SU-DHL-6 (cell line): ENCODE measurements around the gene DPCD.

Experiments
- H2AFZ ChIP-seq: fragments of 200-600 bp; sonication (generic); 2 replicates; pipeline ENCODE4 v1.6.1; 2014; ENCODE audit warnings: low read depth, mild to moderate bottlenecking, moderate library complexity, mixed read lengths, antibody characterized with exemption, low read length; ENCODE audit not compliant: severe bottlenecking
- H3F3A ChIP-seq: fragments of 200-600 bp; shearing (Covaris generic); 2 replicates; pipeline ENCODE4 v1.6.0; 2016; ENCODE audit warnings: antibody characterized with exemption, mild to moderate bottlenecking; ENCODE audit not compliant: insufficient read depth
- H3K27ac ChIP-seq: fragments of 200-600 bp; sonication (generic); 2 replicates; pipeline ENCODE4 v1.5.1; 2016; ENCODE audit warnings: low read depth, mild to moderate bottlenecking, low read length, moderate library complexity, mixed read lengths
- H3K27me3 ChIP-seq: fragments of 200-600 bp; sonication (generic), shearing (Covaris generic); 2 replicates; pipeline ENCODE4 v1.6.0; 2014; ENCODE audit warnings: mild to moderate bottlenecking, low read length
- H3K36me3 ChIP-seq: fragments of 200-600 bp; sonication (generic); 2 replicates; pipeline ENCODE4 v1.6.1; 2014; ENCODE audit warnings: mild to moderate bottlenecking, low read length, mixed read lengths
- H3K4me2 ChIP-seq: fragments of 300-600, 200-600 bp; shearing (Covaris generic), sonication (generic); 2 replicates; pipeline ENCODE4 v1.6.0; 2014; ENCODE audit warnings: low read length, low read depth, mild to moderate bottlenecking; ENCODE audit not compliant: poor library complexity, severe bottlenecking
- H3K4me3 ChIP-seq: fragments of 200-600 bp; sonication (generic); 2 replicates; pipeline ENCODE4 v1.5.1; 2014; ENCODE audit warnings: antibody characterized with exemption, low read length, mild to moderate bottlenecking, mixed read lengths; ENCODE audit not compliant: insufficient read depth, poor library complexity, severe bottlenecking
- H3K79me2 ChIP-seq: fragments of 200-600 bp; sonication (generic); 2 replicates; pipeline ENCODE4 v1.6.1; 2014; ENCODE audit warnings: mild to moderate bottlenecking, low read length, moderate library complexity; ENCODE audit not compliant: insufficient read depth
- H3K9ac ChIP-seq: fragments of 200-600 bp; sonication (generic); 2 replicates; pipeline ENCODE4 v1.7.0; 2014; ENCODE audit warnings: mild to moderate bottlenecking, low read length
- H3K9me2 ChIP-seq: fragments of 200-600 bp; sonication (generic); replicated peaks from 2 replicates; pipeline ENCODE4 v1.6.1; 2014; ENCODE audit warnings: low read length; ENCODE audit not compliant: insufficient read depth
- H3K9me3 ChIP-seq: fragments of 200-600 bp; sonication (generic); 2 replicates; pipeline ENCODE4 v1.6.1; 2014; ENCODE audit warnings: low read length, mixed read lengths; ENCODE audit not compliant: insufficient read depth
- H4K20me1 ChIP-seq: fragments of 200-600 bp; sonication (generic); 2 replicates; pipeline ENCODE4 v1.6.1; 2014; ENCODE audit warnings: low read depth, mild to moderate bottlenecking, antibody characterized with exemption, low read length, moderate library complexity, mixed read lengths
- CTCF ChIP-seq: fragments of 200-600 bp; sonication (generic); IDR thresholded peaks from one replicate; pipeline ENCODE4 v1.5.1; 2017; ENCODE audit warnings: antibody characterized with exemption, mild to moderate bottlenecking, low read length, moderate library complexity; ENCODE audit not compliant: insufficient read depth, poor library complexity, severe bottlenecking
- EZH2phosphoT487 ChIP-seq: fragments of 200-600 bp; sonication (generic), shearing (Covaris generic); conservative IDR thresholded peaks from 2 replicates; pipeline ENCODE4 v1.6.1; 2018; ENCODE audit warnings: mild to moderate bottlenecking, antibody characterized with exemption, low read length, moderate library complexity, mixed read lengths

Gene DPCD

GRCh38 chr10:101601541-101601940, 13.4 kb downstream of the DPCD start:
- Histone ChIP-seq H3K36me3 (no peaks in the 10 kb centered on the region), H3K27ac (no peak overlapping the region), H3K4me3 (no peak overlapping the region), H3K9ac (no peak overlapping the region), H3K9me2 (no peaks in the 10 kb centered on the region), H3K27me3 (no peaks in the 10 kb centered on the region), H4K20me1 (no peaks in the 10 kb centered on the region), H2AFZ (no peak overlapping the region), H3K79me2 (no peaks in the 10 kb centered on the region), H3K9me3 (no peaks in the 10 kb centered on the region), H3K4me2 (no peak overlapping the region), H3F3A (no peaks in the 10 kb centered on the region)
- no peak for TF ChIP-seq EZH2phosphoT487
- TF ChIP-seq CTCF: no peak

- Histone ChIP-seq H3K79me2 (no peaks in the 10 kb centered on the region), H3K27ac (no peak overlapping the region), H3K9me2 (no peaks in the 10 kb centered on the region), H3K27me3 (no peaks in the 10 kb centered on the region), H3K9me3 (no peaks in the 10 kb centered on the region), H3K36me3 (no peaks in the 10 kb centered on the region), H3F3A (no peaks in the 10 kb centered on the region), H2AFZ (no peak overlapping the region), H4K20me1 (no peaks in the 10 kb centered on the region), H3K4me3 (no peak overlapping the region), H3K4me2 (no peak overlapping the region), H3K9ac (no peak overlapping the region)
- TF ChIP-seq EZH2phosphoT487 (no peak), CTCF (peak; percentile 98)
These were observed 14.8 kb downstream of the DPCD start for GRCh38 chr10:101602761-101603398.

GRCh38 chr10:101607124-101607523, 19.0 kb downstream of the DPCD start:
- no peaks in the 10 kb centered on the region for H4K20me1 ChIP-seq
- TF ChIP-seq CTCF: no peak
- TF ChIP-seq EZH2phosphoT487: no peak
- no peaks in the 10 kb centered on the region for H3F3A ChIP-seq
- H3K27ac ChIP-seq: no peak overlapping the region
- no peaks in the 10 kb centered on the region for H3K27me3 ChIP-seq
- no peak overlapping the region for H3K4me2 ChIP-seq
- no peak overlapping the region for H3K9ac ChIP-seq
- no peaks in the 10 kb centered on the region for H3K79me2 ChIP-seq
- H2AFZ ChIP-seq: no peak overlapping the region
- H3K4me3 ChIP-seq: no peak overlapping the region
- no peaks in the 10 kb centered on the region for H3K9me3 ChIP-seq
- no peaks in the 10 kb centered on the region for H3K36me3 ChIP-seq
- H3K9me2 ChIP-seq: no peaks in the 10 kb centered on the region
